MM.1S (cell line): ENCODE data around the gene COL6A5.

Source experiments
- DNase-seq: peaks from one replicate; pipeline ENCODE4 v3.0.0-alpha.2; 2015
- H2AFZ ChIP-seq: fragments of 300-600 bp; sonication (generic); 2 replicates; pipeline ENCODE4 v1.6.0; 2016; ENCODE audit warnings: antibody characterized with exemption, low read length
- H3F3A ChIP-seq: fragments of 300-600 bp; sonication (generic); 2 replicates; pipeline ENCODE4 v1.6.1; 2016; ENCODE audit warnings: mild to moderate bottlenecking, antibody characterized with exemption, low read length, moderate library complexity, mixed read lengths; ENCODE audit not compliant: insufficient read depth
- H3K27ac ChIP-seq: fragments of 300-600 bp; sonication (generic); 2 replicates; pipeline ENCODE4 v1.5.1; 2016; ENCODE audit warnings: mild to moderate bottlenecking, low read length
- H3K27me3 ChIP-seq: fragments of 300-600 bp; sonication (generic); replicated peaks from 2 replicates; pipeline ENCODE4 v1.6.0; 2016; ENCODE audit warnings: low read length; ENCODE audit not compliant: insufficient read depth
- H3K36me3 ChIP-seq: fragments of 300-600 bp; sonication (generic); replicated peaks from 2 replicates; pipeline ENCODE4 v1.6.1; 2016; ENCODE audit warnings: mild to moderate bottlenecking, low read length, mixed read lengths; ENCODE audit not compliant: insufficient read depth
- H3K4me1 ChIP-seq: fragments of 300-600 bp; sonication (generic); 2 replicates; pipeline ENCODE4 v1.6.1; 2016; ENCODE audit warnings: low read length, mixed read lengths
- H3K4me2 ChIP-seq: fragments of 300-600 bp; sonication (generic); 2 replicates; pipeline ENCODE4 v1.6.0; 2016; ENCODE audit warnings: low read depth, low read length
- H3K4me3 ChIP-seq: fragments of 300-600 bp; sonication (generic); 2 replicates; pipeline ENCODE4 v1.5.1; 2016; ENCODE audit warnings: low read length, mixed read lengths
- H3K79me2 ChIP-seq: fragments of 300-600 bp; sonication (generic); 2 replicates; pipeline ENCODE4 v1.6.1; 2016; ENCODE audit warnings: mixed run types, low read length, mixed read lengths
- H3K9ac ChIP-seq: fragments of 300-600 bp; sonication (generic); 2 replicates; pipeline ENCODE4 v1.6.1; 2016; ENCODE audit warnings: low read length, mixed read lengths
- H3K9me2 ChIP-seq: fragments of 300-600 bp; sonication (generic); replicated peaks from 2 replicates; pipeline ENCODE4 v1.6.1; 2016; ENCODE audit warnings: mild to moderate bottlenecking, low read length, mixed read lengths; ENCODE audit not compliant: insufficient read depth
- H3K9me3 ChIP-seq: fragments of 300-600 bp; sonication (generic); replicated peaks from 2 replicates; pipeline ENCODE4 v1.6.1; 2016; ENCODE audit warnings: mild to moderate bottlenecking, low read length, mixed read lengths; ENCODE audit not compliant: insufficient read depth
- H4K20me1 ChIP-seq: fragments of 300-600 bp; sonication (generic); 2 replicates; pipeline ENCODE4 v1.6.1; 2016; ENCODE audit warnings: mild to moderate bottlenecking, low read length, moderate library complexity, mixed read lengths; ENCODE audit not compliant: insufficient read depth
- CTCF ChIP-seq: fragments of 300-600 bp; sonication (generic); IDR thresholded peaks from 2 replicates; pipeline ENCODE4 v1.5.1; 2016; ENCODE audit warnings: antibody characterized with exemption, low read length, mixed read lengths
- EZH2 ChIP-seq: fragments of 300-600 bp; sonication (generic); optimal IDR thresholded peaks from 2 replicates; pipeline ENCODE3; 2017; ENCODE audit warnings: low read depth, mild to moderate bottlenecking, antibody characterized with exemption, low read length, mixed read lengths
- EZH2phosphoT487 ChIP-seq: fragments of 300-600 bp; sonication (generic); IDR thresholded peaks from 2 replicates; pipeline ENCODE4 v1.6.1; 2018; ENCODE audit warnings: antibody characterized with exemption, low read length

The COL6A5 gene

GRCh38 chr3:130491431-130491830 is 146.0 kb downstream of the COL6A5 start:
- H3K27me3 ChIP-seq, result no peaks in the 10 kb centered on the region
- no peaks in the 10 kb centered on the region for H3F3A ChIP-seq
- no peaks in the 10 kb centered on the region for H4K20me1 ChIP-seq
- no peaks in the 10 kb centered on the region for H3K9me3 ChIP-seq
- H3K9me2 ChIP-seq, result no peaks in the 10 kb centered on the region
- no peak overlapping the region for H3K9ac ChIP-seq
- no peak for DNase-seq
- H3K4me3 ChIP-seq, result no peak overlapping the region
- H3K79me2 ChIP-seq, result no peaks in the 10 kb centered on the region
- H3K27ac ChIP-seq, result no peak overlapping the region
- no peak overlapping the region for H3K4me2 ChIP-seq
- no peaks in the 10 kb centered on the region for H3K36me3 ChIP-seq
- H2AFZ ChIP-seq, result no peak overlapping the region
- TF ChIP-seq CTCF, result no peak
- no peak for TF ChIP-seq EZH2phosphoT487
- TF ChIP-seq EZH2, result no peak
- H3K4me1 ChIP-seq, result no peaks in the 10 kb centered on the region

GRCh38 chr3:130504701-130505100 is 159.2 kb downstream of the COL6A5 start:
- no peaks in the 10 kb centered on the region for H4K20me1 ChIP-seq
- H3K9me2 ChIP-seq, result no peaks in the 10 kb centered on the region
- no peaks in the 10 kb centered on the region for H3K79me2 ChIP-seq
- H3K27ac ChIP-seq, result no peak overlapping the region
- no peaks in the 10 kb centered on the region for H3K36me3 ChIP-seq
- H3F3A ChIP-seq, result no peaks in the 10 kb centered on the region
- no peak overlapping the region for H3K9ac ChIP-seq
- no peaks in the 10 kb centered on the region for H3K9me3 ChIP-seq
- no peak for TF ChIP-seq EZH2phosphoT487
- TF ChIP-seq EZH2, result no peak
- TF ChIP-seq CTCF, result no peak
- H3K27me3 ChIP-seq, result no peaks in the 10 kb centered on the region
- no peak overlapping the region for H2AFZ ChIP-seq
- DNase-seq, result no peak
- H3K4me3 ChIP-seq, result no peak overlapping the region
- H3K4me1 ChIP-seq, result no peaks in the 10 kb centered on the region
- H3K4me2 ChIP-seq, result no peak overlapping the region

GRCh38 chr3:130506031-130506430 is 160.6 kb downstream of the COL6A5 start:
- Histone ChIP-seq H3K4me2 (no peak overlapping the region), H3K36me3 (no peaks in the 10 kb centered on the region), H3K79me2 (no peaks in the 10 kb centered on the region), H3K4me3 (no peak overlapping the region), H4K20me1 (no peaks in the 10 kb centered on the region), H3K27me3 (no peaks in the 10 kb centered on the region), H3K9me2 (no peaks in the 10 kb centered on the region), H2AFZ (no peak overlapping the region), H3K9ac (no peak overlapping the region), H3K27ac (no peak overlapping the region), H3F3A (no peaks in the 10 kb centered on the region), H3K9me3 (no peaks in the 10 kb centered on the region), H3K4me1 (no peaks in the 10 kb centered on the region)
- TF ChIP-seq CTCF (no peak), EZH2phosphoT487 (no peak), EZH2 (no peak)
- DNase-seq, result no peak

- Histone ChIP-seq H3K36me3 (no peaks in the 10 kb centered on the region), H3K27me3 (no peaks in the 10 kb centered on the region), H3K4me3 (no peak overlapping the region), H3K9me2 (no peaks in the 10 kb centered on the region), H2AFZ (no peak overlapping the region), H4K20me1 (no peaks in the 10 kb centered on the region), H3K27ac (no peak overlapping the region), H3K4me1 (no peaks in the 10 kb centered on the region), H3K9me3 (no peaks in the 10 kb centered on the region), H3K4me2 (no peak overlapping the region), H3K79me2 (no peaks in the 10 kb centered on the region), H3F3A (no peaks in the 10 kb centered on the region), H3K9ac (no peak overlapping the region)
- TF ChIP-seq EZH2phosphoT487, result no peak
- TF ChIP-seq CTCF, result no peak
- no peak for TF ChIP-seq EZH2
- DNase-seq, result no peak
Observed at GRCh38 chr3:130507746-130508145, 162.3 kb downstream of the COL6A5 start.
